HG02884 (cell line): ENCODE results near the gene PGAM5.

Source experiments
- ATAC-seq: cut with Tn5 transposase; IDR thresholded peaks from one replicate; pipeline ENCODE4 v1.9.1; 2021; ENCODE audit warnings: mild to moderate bottlenecking, moderate library complexity; ENCODE audit not compliant: unreplicated experiment

PGAM5 gene

DNA sequence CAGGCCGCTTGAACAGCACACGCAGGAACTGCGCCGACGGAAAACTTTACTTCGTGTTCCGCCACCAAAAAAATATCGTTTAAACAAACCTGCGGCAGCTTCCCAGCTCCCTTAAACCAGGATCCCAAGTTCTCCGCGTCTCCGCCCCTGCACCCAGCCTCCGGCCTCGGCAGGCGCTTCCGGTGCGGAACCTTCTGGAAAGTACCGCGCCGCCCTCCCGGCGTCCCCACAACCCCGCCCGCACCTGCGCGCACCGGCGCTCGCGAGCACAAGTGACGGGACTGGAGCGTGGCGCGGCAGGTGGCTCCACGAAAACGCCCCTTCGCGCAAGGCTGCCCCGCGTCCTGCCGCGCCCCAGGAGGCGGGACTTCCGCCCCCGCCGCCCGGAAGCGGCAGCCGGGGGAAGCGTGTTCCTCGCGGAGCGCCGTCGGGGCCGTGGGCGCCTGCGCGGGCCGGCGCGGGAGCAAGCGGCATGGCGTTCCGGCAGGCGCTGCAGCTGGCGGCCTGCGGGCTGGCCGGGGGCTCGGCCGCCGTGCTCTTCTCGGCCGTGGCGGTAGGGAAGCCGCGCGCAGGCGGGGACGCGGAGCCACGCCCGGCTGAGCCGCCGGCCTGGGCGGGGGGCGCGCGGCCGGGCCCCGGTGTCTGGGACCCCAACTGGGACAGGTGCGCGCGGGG, at the start of gene PGAM5:
PGAM5 (plus strand) TSS at position 438 of the 675 bp plus-strand sequence; CDS start at position 473, 35 bp downstream.
- peak; percentile 80 for ATAC-seq

DNA sequence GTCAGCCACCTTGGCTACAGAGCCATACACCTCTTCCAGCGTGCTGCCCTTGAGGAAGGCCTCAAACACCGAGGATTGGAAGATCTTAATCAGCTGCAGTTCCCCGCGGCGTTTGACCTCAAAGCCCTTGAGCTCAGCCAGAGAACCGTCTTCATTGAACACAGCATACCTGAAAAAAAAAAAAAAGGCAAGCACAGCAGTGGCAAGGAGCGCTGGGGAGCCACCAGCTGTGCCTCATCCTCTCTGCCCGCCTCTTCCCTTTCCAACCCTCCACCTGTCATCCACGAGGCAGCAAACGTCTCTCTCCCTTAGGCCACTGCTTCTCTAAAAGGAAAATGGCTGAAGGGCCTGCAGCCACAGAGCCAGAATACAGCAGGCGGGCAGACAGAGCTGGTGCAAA, 49.6 kb upstream of the PGAM5 start:
- no peak for ATAC-seq

DNA sequence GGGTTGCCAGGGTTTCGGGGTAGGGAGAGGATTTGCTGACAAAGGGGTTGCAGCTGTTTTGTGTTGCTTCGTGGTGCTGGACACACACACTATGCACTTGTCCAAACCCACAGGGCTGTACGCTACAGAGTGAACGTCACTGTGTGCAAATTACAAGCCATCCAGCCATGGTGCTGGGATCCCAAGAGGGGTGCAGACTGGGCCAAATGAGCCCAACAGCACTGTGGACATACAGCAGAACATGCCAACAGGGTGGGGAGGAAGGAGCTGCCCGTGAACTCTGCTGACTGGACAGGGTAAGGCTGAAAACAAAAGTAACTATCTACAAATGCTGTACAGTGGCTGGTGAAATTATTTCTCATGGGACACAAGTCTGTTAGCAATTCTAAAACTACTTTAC, 48.7 kb upstream of the PGAM5 start:
- no peak for ATAC-seq

DNA sequence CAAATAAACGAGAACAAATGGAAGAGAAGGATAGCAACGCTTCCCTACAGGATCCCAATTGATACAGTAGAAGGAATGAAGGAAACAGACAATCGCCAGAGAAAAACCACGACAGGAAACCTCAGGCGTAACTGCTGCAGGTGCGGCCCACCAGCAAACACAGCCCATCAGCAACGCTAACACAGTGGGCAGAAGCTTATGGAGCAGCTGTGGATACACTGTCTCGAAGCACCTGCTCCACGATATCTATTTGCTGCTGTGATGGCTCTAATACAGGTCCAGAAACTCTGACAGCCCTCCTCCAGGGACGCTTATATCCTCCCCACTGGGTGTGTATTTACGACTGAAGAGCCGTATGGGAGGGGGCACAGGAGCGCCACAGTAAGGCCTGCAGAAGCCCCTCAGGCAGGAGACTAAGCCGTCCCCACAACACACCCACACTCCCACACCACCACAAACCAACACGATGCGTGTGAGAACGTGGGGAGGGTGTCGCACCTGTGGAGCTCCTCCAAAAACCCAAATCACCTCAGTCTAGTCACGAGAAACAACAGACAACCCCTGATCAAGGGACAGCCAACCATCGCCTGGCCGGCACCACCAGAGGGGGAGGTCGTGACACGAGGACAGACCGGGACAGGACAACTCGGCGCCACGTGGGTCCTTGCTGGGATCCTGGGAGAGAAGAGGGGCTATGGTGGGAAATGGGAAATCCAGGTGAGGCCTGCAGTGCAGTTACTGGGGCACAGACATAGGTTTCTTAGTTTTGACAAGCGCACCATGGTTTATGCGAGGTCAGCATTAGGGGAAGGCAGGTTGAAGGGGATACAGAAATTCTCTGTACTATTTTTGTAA, 47.5 kb upstream of the PGAM5 start:
- ATAC-seq: no peak

DNA sequence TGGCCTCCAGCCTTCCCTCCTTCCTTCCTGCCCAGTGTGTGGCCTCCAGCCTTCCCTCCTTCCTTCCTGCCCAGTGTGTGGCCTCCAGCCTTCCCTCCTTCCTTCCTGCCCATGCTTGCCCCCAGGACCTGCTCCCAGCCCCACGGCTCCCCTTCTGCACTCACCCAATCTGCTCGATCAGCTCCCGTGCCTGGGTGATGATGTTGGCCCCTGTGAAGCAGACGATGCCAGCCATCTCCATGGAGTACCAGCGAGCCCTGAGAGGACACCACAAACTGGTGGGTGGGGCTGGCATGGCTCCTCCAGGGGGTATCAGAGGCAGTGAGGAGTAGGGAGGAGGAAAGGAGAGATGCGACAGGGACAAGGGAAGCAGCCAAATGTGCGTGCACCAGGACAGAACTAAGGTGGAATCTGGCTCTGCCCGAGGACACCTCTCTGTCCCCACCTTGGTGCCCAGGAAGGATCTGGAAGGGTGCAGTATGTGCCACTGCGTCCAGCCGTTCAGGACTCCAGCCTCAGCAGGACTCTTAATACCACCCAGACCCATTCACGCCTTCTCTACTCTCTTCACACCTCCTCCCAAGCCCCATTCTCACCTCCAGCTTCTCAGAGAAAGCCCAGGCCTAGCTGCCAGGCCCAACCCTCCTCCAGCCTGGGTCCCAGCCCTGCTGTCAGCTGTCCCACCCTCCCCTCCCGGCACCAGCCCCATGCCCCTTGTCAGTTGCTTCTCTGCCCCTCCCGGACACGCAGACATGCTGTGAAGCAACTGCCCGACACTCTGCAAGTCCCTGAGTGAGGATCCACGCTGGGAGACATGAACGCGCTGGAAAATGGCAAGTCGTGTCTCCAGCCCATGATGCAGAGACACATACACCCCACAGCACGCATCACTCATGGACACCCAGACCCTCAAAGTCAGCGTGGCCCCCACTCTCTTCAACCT, 46.2 kb upstream of the PGAM5 start:
- no peak for ATAC-seq

DNA sequence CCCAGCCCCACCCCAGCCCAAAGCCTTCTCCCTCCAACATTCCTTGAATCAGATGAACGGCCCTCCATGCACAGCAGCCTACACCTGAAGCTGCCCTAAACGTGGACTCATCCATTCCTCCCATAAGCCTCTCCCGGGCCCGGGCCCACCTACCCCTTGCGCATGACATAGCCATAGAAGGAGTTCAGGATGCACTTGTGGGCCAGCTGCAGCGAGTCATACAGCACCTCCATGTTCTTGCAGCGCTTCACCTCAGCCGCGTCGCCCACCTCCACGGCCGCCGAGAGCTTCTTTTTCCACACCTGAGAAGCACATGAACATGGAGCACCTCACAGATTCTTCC, 45.5 kb upstream of the PGAM5 start:
- no peak for ATAC-seq

DNA sequence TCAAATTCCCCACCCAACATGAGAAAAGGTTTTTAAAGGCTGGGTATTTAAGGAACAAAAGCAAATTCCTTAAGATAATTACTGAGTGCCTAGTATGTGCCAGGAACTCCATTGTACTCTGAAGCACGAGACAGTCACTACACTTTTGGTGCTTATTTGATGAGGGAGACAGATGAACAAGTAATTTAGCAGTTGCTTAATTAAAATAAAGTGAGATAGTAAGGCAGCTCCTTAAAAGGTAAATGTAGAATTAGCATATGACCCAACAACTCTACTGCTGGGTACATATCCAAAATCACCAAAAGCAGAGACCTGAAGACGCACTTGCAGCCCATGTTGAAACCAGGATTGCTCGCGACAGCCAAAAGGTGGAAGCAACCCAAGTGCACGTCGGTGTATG, 44.8 kb upstream of the PGAM5 start:
- no peak for ATAC-seq

DNA sequence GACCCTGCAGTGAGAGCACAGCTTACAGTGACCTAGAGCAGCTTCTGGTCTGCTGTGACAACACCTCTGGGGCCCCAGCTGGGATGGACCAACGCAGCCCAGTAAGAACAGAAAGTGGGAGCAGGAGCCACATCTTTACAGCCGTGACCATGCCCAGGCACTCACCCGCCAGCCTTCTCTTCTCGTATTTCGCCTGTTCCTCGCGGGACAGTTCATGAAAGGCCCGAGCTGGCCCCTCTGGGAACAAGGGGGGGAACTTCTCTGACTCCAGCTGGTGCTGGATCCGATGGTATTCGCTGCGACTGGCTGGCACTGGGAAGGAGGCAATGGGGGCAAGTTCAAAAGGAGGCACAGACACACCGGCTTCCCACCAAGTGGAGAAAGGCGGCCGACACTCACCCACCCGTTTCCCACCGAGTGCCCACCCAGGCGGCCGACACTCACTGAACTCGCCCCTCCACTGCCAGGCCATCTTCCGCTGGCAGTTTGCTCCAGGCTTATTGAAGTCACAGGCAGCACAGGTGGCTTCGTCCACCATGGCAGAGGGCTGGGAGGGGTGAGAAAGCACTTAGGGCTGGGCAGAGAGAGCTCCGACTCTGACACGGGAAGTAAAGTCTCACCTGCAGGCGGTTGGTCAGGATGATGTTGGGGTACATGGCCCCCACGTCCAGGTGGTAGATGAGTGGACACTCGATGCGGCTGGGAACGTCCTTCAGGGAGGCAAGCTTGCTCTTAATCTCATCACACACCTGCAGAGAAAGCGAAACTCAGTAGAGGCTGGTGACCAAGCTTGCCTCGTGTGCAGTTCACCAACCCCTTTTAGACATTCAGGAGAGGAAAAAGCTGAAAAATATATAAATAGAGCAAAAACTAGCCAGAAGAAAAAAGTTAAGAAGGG, 42.2 kb upstream of the PGAM5 start:
- no peak for ATAC-seq

DNA sequence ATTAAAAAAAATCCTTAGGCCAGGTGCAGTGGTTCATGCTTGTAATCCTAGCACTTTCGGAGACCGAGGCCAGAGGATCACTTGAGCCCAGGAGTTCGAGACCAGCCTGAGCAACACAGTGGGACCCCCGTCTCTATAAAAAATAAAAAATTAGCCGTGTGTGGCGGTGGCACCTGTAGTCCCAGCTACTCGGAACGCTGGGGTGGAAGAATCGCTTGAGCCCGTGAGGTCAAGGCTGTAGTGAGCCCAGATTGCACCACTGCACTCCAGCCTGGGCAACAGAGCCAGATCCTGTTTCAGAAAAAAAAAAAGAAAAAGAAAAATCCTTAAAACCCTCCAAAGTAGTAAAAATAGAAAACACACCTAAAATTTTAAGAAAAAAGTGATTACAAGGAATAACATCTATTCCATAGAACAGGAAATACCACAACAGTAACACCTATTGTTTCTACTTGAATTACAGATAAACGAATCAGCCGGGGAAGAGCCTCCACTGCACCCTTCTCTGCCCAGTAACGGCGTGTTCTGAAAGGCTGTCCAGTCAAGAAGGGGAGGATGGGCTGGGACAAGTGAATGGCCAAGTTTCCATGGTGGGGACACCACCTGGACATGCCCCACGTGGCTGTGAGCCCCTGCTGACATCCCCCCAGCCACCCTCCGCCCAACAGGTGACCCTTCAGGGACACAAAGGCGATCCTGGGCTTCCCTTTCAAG, 41.3 kb upstream of the PGAM5 start:
- ATAC-seq: no peak

DNA sequence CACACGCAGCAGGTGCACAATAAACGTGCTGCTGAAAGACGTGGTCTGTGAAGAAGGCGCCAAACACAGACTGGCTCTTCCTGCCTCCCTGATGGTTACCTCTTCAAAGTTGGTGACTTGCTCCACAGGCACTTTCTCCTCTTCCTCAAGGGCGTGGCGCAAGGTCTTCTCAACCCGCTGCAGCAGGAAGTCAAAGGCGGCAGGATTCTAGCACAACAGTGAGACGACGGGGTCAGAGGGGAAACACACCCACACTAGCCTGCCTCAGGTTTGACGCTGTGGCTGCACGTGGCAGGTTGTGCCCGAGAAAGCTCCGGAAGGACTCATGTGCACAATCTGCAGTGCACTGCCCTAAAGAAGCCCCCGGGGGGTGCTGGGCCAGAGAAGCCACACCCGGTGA, 38.5 kb upstream of the PGAM5 start:
- ATAC-seq: no peak

DNA sequence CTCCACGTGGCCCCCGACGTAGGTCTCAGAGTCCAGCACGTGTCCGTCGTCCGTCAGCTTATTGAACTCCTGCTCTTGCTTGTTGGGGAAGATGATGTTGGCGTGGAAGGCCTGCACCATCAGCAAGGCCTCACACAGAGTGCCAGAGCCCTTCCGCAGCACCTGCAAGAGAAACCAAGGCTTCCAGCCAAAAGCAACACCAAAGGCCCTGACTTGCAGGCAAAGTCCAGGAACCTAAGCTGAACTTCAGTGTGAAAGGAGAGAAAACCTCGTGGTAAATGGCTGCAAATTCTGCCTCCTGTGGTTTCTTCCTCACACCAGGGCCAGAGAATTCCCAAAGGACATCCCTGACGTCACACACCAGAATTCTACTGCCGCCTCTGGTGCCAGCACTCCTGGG, 38.0 kb upstream of the PGAM5 start:
- ATAC-seq: no peak

DNA sequence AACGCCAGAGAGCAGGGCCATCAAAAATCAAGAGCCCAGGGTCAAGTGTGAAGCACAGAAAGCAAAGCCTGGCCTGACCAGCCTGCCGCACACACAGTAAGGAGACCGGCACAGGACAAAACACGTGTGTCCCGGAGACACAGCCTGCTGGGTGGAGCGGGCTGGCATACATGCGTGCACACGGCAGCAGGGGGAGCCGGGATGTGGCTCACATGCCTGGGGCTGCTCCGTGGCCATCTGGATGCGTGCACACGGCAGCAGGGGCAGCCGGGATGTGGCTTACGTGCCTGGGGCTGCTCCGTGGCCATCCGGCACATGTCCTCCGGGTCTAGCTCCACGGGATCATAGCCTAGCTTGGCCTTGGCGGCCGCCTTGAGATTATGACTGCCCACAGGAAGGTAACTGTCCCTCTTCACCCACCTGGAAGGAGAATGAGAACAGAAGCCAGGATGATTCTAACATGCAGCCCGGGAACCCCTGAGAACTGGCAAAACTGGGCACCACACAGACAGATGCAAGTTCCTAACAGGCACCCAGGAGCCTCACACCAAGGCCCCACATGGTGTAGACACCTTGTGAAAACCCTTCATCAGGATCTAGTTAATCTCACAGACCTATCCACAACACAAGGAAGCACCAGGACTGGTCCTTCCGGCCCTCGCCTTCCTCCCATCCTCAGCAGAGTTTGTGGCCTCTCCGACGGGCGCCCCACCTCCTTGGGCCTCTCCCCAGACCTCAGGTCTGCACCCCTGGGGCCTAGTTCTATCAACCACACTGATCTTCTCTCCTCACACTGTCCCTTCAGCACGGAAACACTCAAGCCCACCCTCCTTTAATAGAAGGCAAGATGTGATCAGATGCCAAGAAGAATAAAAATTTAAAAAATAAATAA, 37.1 kb upstream of the PGAM5 start:
- no peak for ATAC-seq

DNA sequence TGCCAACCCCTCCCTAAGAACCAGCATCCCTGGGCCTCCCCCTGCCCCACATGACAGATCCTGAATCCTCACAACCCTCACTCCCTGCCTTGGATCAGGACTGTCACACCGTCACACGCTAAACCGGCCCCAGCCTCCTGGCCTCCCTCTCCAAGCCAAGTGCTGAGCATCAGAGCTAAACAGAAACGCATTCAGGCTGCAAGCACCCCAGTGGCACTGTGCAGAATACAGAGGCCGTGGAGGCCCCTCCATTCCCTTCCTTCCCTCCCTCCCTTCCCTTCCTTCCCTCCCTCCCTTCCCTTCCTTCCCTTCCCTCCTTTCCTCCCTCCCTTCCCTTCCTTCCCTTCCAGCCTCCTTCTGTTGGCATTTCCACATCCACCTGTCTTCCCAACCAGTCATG, 36.1 kb upstream of the PGAM5 start:
- ATAC-seq: no peak

DNA sequence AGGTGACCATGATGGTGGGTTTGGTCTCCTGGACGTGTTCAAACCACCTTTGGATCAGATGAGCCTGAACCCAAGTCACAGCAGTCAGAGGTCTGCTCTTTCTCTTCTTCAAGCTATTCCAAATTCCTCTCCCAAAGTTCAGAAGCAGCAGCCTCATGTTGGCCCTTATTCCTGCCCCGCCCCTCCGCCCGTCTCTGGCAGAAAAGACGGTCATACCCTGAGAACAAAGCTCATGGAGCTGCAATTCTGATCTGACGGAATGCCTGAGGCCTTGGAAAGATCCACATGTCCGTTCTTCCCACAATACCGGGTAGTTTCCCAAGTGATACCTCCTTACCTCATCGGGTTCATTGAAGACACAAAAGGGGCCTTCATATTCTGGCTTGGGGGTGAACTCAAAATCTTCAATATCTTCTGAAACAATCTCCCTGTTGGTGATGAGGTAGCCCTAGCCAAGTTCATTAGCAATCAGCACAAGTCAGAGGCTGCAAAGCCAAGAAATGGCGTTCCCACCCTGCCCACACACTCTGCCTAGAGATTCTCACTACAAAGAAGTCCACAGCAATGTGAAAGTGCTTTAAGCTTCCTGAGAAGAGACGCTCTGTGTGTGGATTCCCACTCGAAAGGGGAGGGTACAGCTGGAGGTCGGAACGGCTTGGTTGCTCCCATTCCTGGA, 34.7 kb upstream of the PGAM5 start:
- no peak for ATAC-seq

DNA sequence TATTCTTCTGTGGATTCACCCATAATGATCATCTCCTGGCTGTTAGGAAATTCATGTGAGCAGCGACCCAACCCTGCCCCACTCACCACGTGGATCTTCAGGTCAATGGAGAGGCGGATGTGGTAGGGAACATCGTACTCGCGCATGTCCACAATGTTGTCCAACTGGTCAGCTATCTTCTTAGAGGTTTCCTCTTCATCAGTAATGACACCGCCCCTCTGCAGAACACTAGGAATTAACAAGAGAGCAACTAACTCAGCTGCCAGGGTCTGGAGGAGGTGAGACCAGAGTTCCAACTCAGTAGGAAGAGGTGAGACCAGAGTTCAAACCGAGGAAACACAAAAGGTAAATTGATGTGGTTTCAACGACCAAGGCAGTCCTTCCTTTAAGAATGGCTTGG, 33.1 kb upstream of the PGAM5 start:
- ATAC-seq: no peak

DNA sequence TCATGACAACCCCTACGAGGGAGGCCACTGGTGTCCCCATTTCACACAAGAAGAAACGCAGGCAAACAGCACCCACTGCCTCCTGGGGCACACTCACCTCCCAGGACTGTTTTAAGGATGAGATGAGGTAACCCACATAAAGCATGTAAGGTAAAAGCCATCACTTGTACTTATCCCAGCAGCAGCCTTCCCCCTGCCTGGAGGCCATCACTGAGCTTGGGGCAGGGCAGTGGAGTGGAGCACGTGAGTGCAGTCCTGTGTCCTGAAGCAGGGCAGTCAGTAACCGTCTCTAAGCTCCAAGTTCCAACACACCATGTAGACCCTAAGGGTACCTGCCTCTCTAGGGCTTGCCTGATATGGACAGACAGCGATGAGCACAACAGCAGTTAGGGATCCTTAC, 25.2 kb upstream of the PGAM5 start:
- ATAC-seq: no peak

DNA sequence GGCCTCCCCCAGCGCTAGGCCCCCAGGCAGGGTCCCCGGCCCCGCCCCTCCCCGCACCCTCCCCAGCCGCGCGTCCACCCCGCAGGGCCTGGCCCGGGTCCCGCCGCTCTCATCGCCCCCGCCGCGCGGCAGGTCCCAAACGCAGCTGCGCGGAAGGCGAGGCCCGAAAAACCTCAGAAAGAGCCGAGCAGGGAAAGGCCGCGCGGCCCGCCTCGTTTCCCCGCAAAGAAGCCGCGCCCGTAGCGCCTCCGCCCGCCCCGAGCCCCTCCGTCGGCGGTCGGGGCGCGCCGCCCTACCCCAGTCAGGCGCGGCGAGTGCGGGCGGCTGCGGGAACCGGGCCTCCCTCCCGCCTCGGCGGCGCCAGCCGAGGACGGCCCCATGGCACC, 23.8 kb upstream of the PGAM5 start:
- ATAC-seq: peak; percentile 10
